NCI-H1694 (cell line): ENCODE measurements around the gene CRABP1.
A peak's percentile ranks its signal among the peaks of the same experiment; 100 is the strongest.

Experiments used
- DNase-seq: peaks from one replicate; lab custom pipeline; 2025; lab: John Stamatoyannopoulos, UW

The CRABP1 gene

DNA sequence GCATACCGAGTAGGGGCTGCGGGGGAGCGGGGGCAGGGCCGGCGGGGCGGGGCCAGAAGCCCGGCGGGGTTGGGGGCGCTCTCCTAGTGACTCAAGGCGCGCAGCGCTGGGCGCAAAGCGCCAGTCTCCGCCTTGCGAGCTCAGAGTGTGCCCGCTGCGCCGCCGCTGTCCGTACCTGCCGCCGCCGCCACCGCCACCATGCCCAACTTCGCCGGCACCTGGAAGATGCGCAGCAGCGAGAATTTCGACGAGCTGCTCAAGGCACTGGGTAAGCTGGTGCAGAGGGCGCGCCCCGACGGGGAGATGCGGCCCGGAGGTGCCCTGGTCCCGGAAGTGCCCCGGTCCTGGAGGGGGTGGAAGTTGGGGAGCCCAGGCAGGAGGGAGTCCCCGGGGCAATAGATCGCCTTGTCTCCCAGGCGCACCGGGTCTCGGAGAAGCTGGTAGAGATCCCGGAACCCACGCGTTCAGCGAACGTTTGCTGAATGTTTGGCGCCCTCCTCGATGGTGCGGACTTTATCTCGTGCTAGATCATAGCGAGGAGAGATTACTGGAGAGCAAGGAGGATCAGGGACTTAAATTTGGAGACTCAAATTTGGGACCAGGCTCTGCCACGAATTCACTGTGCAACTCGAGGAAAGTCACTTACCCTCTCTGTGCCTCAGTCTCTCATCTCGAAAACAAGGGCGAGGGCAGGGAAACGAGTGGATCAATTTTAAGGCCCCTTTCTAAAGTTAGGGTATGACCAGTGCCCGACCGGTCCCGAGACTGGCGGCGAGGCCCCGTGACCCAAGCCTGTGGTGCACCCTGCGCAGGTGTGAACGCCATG lies at the start of gene CRABP1:
CRABP1 (plus strand) TSS at position 123 of the 826 bp plus-strand sequence; CDS start at position 199, 76 bp downstream.
- peak; percentile 9 for DNase-seq

DNA sequence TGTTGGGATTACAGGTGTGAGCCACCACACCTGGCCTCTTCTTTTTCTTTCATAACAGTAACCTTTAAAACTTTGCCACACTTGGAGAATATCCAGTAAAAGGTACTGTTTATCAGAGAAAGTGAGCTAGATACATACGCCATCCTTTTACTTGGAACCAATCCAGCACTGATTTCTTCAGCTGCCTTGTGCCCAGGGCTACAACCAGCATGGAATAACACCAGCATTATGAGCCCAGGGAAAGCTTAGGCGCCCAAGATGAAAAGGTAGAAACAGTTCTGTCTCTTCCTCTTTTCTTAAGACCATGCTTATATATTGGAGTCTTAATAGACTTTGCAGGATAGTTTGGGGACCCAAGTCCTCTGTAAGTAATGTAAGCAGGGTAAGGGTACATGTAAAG lies 49.1 kb upstream of the CRABP1 start:
- DNase-seq, result no peak

DNA sequence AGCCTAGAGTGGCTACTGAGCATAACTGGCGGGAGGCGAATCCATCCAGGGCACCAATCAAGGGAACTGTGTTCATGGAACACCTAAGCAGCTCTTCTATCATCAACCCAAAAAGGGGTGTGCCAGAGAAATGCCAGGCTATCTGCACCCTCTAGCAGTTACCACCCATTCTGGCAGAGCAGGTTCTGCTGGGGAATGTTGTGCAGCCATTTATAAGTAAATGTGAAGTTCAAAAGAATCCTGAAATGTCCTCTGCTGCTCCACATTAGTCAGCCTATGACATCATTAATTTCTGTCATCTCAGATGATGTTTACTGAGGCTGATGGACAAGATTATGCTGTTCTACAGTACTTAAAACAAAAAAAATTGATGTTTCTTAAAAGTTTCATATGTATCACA lies 48.5 kb upstream of the CRABP1 start:
- DNase-seq, result no peak

DNA sequence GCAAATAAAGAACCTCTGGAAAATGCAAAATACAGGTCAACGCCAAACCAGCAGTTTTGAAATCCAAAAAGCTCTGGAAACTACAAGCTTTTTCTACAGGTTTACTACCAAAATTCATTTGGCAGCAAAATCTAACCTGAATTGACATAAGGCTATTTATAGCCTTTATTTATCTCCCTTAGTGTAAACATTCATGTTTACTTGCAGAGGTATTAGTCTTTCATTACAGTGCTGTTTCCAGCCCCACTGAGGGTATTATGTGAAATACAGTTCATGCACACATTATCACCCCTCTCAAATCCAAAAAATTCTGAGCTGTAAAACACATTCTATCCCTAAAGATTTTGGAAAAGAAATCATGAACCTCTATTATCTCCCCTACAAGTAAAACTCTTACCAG lies 47.9 kb upstream of the CRABP1 start:
- no peak for DNase-seq

DNA sequence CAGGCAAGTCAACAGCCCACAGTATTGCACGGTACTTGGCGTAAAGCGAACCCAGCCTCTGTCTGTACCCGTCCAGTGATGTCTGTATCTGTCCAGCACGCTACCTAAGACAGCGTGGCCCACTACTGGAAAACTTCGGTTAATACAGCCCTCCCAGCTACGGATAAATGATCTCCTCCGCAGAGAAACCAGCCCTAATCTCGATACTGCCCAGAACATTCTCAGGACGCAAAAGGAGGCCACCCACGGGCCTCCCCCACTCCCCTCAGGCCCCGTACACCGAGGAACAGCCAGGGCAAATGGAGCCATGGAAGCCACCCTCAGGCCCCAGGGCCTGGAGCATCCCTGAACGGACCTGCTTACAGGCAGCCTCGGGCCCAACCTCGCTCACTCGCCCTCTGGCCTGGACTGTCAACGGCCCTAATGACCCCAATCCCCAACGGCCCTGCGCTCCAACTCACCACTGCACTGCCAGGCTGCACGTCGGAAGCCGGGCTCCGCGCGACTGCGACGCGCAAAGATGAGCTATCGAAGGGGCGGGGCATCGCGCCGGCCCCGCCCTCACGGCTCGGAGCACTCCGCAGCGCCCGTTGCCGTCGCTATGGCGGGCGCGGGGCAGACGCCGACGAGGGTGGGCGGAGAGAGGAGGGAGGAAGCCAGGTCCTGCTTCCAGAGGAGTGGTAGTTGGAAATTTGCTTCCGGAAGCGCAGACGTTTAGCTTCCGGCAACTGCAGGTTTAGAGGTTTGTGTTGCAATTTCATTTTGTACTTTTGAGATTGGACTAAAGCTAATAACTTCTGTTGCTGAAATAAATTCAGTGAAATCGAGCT lies 40.8 kb upstream of the CRABP1 start, which contains the start of gene SKIC8:
SKIC8 (minus strand) TSS at position 509 of the 830 bp plus-strand sequence. CDS start 3,923 bp downstream, outside the sequence.
- peak; percentile 80 for DNase-seq

DNA sequence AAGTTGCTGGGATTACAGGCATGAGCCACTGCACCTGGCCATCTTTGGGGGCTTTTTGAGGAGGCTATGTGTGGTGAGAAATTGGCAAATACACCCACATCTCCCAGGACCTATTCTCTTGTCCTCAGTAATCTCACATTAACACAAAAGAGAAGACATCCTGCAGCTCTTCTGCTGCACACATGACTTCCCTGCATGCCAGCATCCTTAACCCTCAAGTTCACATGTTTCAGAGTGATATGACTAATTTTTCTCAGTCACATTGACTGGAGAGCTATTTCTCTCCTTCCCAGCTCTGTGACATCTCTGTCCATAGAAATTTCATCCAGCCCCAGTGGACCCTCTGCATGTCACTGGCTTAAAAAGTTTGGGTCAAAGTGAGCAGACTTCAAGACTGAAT lies 38.8 kb upstream of the CRABP1 start:
- no peak for DNase-seq

DNA sequence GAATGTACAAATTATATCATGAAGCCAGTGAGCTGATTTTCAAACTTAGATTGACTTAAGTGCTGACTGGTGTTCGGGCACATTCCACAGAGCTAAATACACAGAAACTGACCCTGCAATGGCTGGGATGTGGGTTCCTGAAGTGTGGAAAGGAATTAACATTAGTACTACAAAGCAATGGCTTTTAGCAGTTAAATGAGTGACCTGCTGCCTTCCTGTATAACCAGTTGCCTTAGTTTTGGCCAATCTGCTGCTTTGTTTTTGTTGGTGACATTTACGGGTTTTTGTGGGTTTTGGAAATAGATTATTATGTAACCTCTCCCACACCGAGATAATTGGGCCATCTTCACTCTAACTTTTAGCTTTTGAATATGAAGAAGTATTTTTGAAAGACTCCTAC lies 38.3 kb upstream of the CRABP1 start:
- DNase-seq, result no peak

DNA sequence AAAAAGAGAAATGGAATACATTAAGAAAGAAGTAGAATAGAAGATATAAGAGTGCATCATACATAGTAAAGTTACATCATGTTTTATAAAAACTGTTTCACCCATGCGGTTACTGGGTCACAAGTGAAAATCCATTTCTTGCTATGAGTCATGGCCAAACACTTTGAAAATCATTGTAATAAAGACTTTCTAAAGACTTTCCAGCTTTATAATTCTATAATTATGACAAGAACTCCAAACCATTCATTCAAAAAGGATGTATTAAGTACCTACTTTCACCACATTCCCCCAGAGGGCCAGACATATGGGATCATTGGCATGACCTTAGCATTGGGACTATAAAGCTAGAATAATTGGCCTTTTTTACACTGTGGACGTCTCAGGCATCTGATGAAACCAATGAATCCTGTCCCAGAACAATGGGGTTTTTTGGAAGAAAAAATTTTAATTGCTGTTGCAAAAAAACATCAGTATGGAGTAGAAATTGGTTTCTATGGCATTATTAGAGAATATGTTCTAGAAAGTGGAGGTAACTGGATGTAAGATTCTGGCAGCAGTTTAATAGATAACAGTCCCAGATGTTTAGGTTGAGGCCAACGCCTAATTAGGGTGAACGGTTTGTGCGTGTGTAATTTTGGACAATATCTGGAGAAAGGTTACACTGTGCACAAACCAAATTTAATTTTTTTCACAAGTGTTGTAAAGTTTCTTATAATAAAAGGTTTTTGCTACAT lies 37.4 kb upstream of the CRABP1 start:
- DNase-seq, result no peak

DNA sequence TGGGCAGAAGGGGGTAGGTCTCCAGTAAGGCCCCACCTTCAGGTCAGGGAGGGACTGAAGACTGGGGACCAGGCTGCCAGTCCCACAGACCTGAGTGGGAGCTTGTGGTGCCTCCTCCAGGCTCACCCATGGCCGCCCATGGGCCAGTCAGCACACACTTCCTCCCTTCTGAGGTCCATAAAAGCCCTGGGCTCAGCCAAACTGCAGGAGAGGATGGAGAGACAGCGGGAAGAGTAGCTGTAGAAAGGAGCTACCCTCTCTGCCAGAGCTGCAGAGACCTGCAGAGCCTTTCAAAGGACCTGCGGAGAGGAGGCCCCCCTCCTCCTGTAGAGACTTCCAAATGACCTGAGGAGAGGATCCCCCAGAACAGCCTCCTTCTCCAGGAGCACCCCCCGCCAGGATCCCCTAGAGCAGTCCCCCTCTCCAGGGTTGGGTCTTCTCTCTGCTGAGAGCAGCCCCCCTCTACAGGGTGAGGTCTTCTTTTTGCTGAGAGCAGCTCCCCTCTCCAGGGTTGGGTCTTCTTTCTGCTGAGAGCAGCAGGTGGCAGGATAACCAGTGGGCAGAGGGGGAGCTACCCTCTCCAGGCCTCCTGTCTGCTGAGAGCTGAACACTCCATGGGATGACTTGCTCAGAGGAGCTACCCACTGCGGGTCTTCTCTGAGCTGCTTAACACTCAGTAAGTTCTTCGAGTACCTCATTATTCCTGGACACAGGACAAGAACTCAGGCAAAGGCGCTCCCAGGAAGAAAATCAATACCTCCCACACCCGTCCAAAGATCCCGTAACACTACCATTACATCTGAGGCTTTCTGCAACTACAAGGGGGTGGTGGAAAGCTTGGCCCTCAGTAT lies 35.7 kb upstream of the CRABP1 start:
- DNase-seq, result no peak

DNA sequence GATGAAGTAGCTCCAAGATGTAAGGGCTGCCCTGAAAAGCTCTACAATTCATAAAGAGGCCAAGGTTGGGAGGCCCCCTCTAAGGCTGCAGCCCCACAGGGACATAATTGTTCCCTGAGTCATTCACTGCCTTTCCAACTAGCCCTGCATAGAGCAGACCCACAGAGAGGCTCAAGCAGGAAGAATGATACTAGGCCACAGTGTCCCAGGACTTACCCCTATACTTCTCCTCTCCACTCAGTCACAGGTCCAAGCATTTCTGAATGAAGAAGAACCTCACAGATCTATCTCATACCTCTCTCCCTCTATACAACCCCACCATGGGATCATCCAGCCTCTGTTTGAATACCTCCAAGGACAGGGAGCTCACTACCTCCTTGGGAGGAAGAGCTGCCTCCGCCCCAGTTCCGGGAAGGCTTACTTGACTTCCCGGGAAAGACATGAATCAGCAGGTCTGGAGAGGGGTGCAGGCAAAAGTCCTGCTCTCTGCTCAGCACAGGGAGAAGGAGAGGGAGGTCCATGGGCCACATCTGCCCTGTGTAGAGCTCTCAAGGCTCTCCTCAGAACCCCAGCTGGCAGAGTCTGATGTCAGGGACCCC lies 33.9 kb upstream of the CRABP1 start:
- DNase-seq, result no peak

DNA sequence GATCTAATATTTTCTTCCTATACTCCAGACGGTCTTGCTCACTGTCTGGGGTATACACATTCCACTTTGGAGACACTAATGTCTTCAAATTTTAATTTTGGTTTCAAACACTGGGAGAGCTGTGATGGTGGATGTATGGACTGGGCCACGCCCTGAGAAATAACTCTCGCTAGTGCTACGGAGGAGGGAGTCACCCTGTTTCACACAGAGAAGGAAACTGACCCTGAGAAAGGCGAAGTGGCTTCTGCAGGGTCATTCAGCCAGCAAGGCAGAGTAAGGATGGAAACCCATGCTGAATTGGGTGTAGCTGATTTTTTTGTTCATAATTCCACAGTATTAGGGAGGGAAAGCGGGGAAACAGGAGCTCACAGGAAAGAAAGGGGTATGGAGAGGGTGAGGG lies 32.2 kb upstream of the CRABP1 start:
- DNase-seq, result no peak

DNA sequence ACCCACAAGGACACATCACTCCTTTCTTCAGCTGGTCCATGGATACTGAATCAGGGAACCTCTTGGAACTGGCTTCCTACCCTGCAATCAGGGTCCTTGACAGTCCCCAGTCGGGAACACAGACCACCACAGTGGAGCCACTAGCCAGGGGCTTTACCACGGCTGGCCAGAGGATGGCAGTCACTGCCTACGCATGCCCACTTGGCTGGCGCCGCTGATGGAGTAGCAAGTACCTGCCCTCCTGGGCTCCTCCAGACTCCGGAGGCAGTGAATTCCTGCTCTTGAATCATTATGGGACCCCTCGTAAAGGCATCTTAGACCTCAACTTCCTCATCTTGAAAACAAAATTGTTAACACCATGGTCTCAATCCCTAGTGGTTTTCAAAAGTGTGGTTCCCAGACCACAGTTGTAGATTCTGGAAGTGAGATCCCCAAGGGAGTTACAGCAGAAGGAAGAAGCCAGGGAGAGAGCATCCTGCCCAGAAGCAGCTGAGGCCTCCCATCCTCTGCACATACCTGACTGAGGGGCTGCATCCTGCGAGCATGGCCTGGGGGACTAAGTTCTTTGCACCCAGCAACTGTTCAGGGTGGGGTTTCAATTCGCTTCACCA lies 31.6 kb upstream of the CRABP1 start:
- DNase-seq, result peak; percentile 68

DNA sequence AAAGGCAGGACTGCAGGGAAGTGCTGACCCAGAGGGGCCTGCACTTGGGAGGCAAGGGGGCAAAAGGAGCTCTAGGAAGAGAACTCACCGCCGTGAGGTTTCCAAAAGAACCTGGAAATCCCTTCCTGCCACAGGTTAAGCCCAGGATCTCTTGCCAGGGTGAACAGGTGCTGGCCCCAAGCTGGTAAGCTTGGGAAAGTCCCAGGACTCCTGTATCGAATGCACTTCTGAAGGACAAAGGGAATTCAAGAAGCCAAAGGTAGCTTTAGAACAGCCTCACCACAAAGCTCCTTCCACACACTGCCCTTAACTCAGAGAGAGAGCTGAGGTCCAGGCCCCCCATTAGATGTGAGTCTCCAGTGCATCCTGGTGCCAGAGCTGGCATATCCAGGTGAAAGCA lies 28.9 kb upstream of the CRABP1 start:
- DNase-seq, result no peak

DNA sequence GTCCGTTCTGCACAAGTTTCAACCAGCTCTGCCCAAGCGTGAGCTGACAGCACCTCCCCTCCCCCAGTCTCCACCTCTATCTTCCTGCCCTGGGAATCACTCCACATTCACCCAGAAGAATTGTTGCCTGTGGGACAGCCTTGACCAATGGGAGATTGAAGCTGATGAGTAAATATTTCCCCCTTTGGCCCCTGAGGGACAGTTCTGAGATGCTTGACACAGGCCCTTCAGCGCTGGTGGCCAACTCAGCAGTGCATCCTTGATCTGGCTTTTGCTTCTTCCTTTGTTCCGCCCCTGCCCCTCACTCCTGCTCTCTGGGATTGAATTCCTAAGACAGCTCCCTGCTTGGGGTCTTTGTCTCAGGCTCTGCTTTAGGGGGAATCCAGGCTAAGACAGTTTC lies 27.6 kb upstream of the CRABP1 start:
- DNase-seq, result no peak

DNA sequence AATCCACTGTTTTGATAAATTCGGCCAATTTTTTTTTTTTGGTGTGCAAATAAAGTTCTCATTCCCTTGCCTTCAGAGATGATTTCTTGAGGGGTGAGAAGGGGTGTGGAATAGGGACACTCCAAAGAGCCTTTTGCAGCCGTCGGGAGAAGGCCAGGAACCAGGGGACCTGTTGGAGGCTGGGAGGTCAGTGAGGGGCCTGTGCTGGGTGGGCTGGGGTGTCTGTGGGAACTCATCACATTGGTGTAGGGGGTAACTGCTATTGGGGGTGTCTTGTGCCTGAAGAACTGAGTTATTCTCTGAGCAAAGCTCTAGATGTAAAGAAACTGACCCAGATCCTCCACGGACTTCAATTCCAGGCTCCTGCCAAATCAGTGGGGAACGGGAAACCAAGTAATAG lies 27.2 kb upstream of the CRABP1 start:
- DNase-seq, result no peak

DNA sequence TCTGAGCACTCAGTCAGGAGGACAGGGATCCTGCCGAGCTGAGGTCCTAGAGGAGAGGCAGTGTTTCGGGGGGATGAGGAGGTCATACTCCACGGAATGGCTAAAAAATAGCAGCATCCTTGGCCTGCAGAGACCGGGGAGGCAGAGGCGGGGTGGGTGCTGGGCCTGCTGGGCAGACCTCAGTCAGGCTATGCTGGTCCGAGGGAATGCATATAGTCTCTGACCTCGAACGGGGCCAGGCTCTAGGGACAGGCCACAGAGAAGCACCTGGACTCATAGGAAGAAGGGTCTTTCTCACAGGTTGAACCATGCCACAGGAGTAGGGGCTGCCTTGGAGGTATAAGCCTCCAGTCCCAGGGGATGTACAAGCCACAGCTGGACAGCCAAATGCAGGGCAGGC lies 26.8 kb upstream of the CRABP1 start:
- no peak for DNase-seq

DNA sequence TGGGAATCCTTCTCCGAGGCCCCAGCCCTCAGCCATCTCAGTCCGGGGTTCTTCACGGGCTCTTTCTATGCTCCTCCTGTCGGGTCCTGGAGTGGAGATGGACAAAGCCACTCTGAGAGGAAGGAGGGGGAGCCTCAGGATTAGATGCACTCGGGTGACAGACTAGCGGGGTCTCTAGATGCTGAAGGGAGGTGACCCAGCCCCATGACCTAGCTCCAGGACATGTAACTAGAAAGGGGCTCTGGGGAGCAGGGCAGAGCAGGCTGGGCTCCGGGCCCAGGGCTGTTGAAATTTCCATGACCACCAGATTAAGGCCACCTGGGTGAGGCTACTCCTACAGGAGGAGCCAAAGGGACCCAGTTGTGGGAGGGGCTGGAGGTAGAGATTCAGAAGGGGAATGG lies 26.0 kb upstream of the CRABP1 start:
- DNase-seq, result no peak

DNA sequence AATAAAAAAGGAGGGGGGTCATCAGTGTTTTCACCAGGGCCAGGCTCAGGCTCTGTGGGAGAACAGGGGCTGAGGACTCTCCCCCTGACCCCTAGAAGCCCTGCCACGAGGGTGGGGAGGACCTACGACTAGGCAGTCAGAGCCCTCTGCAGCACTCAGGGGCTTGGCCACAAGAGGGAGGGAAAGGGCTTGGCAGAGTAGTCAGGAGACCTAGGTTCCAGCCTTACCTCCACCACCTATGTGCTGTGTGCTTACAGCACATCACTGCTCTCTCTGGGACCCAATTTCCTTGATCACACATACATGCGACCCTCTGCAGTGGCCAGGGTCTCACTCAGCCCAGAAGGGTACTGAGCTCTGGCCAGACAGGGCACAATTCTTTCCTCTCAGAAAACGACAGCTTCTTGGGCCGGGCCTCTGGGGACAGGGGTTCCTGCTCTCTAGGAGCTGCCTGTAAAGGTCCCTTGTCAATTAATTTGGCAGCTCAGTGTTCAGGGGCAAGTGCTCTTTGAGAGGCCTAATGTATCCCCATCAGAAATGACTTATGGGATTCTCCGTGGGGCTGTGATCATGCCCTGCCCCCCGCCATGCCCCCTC lies 24.4 kb upstream of the CRABP1 start:
- no peak for DNase-seq

DNA sequence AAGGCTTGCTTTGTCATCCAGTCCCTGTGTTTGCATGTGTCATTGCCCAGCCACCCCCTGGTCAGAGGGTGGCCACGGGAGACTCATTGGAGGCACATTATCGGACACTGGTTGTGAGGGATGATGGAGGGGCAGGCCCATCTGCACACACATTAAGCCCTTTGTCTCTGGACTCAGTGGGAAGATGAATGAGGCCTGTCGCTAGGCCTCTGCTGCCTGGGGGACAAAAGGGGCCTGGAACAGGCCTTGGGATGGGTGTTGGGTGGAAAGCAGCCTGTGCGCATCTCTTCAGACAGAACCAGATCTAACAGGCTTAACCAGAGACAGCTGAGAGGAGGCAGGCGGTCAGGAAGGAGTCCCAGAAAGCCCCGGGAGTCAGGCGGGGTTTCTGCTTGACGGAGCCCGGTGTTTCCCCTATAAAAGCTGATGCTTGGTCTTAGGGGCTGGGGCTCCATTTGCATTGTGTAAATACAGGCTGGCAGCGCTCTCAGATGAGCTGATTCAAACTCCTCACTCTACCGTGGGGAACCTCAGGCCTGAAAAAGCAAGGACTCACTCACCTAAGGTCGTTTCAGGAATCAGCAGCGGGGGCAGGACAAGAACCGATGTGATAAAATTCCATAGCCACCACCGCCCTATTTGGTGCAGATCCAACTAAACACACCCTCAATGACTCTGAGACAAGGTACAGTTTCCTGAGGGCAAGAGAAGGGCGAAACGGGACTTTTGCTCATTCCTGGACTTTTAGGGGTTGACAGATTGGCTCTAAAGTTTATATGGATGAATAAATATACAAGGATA lies 23.7 kb upstream of the CRABP1 start:
- no peak for DNase-seq
